ENCODE measurements around the gene ECT2.
"Not testable (repeated sequence)": the region's sequence is repeated elsewhere in the genome, so short reads cannot be mapped to it uniquely, and the experiment has no call there.

ECT2 gene

DNA sequence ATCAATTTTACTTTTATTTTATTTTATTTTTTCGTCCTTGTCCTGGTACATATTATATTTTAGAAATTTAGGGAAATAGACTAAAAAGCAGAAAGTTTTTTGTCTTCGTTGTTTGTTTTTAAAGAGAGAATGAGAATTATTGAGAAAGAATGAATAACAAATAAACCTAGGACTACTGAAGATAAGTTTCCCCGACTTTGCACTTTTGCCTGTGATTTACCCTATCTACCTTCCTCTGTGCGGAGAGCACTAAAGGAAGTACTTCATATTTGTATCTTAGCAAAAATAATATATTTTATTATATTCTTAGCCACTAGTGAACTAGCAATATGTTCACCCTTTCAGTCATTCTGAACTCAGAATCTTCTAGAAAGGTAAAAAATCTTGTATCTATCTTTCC lies 60.6 kb downstream of the ECT2 start:
- no peak for DNase-seq (ENCODE audit: low read depth in 2 of 2)

GRCh38 chr3:172813462-172813861 lies 62.9 kb downstream of the ECT2 start:
- no peak for DNase-seq (ENCODE audit: low read depth in 2 of 2)

- DNase-seq (ENCODE audit: low read depth in 2 of 2): no peak
Measured at GRCh38 chr3:172814738-172815137, 64.2 kb downstream of the ECT2 start.

DNA sequence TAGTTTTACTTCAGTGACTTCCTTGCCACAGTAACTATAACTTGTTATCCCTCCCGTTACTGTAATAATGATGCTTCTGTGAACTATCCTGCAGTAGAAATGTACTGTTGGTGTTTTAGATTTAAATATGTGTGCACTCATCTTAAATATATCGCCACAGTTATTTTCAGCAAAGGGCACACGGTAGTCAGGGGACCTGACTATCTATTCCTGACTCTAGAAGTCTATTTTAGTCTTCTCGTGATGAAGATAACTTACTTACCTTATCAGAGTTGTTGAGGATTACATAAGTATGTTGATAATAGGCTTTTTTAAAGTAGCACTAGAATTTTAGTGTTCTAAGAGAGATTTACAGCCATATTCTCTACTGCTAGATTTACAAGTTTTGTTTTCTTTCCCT lies 65.3 kb downstream of the ECT2 start:
- no peak for DNase-seq (ENCODE audit: low read depth in 2 of 2)

GRCh38 chr3:172816281-172816680 lies 65.8 kb downstream of the ECT2 start:
- no peak for DNase-seq (ENCODE audit: low read depth in 2 of 2)

GRCh38 chr3:172816968-172817367 lies 66.4 kb downstream of the ECT2 start:
- no peak for DNase-seq (ENCODE audit: low read depth in 2 of 2)

DNA sequence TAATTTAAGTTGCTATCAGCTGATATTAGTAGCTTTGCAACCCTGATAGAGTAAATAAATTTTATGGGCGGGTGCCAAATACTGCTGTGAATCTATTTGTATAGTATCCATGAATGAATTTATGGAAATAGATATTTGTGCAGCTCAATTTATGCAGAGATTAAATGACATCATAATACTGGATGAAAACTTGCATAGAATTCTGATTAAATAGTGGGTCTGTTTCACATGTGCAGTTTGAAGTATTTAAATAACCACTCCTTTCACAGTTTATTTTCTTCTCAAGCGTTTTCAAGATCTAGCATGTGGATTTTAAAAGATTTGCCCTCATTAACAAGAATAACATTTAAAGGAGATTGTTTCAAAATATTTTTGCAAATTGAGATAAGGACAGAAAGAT lies 70.0 kb downstream of the ECT2 start:
- no peak for DNase-seq (ENCODE audit: low read depth in 2 of 2)

DNA sequence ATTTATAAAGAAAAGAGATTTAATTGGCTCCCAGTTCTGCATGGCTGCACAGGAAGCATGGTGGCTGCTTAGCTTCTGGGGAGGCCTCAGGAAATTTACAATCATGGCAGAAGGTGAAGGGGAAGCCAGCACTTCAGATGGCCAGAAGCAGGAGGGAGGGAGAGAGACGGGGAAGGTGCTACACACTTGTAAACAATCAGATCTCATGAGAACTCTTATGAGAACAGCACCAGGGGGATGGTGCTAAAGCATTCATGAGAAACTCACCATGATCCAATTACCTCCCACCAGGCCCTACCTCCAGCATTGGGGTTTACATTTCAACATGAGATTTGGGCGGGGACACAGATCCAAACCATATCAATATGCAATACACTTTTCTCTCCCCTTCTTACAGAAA lies 73.7 kb downstream of the ECT2 start:
- no peak for DNase-seq (ENCODE audit: low read depth in 2 of 2)

DNA sequence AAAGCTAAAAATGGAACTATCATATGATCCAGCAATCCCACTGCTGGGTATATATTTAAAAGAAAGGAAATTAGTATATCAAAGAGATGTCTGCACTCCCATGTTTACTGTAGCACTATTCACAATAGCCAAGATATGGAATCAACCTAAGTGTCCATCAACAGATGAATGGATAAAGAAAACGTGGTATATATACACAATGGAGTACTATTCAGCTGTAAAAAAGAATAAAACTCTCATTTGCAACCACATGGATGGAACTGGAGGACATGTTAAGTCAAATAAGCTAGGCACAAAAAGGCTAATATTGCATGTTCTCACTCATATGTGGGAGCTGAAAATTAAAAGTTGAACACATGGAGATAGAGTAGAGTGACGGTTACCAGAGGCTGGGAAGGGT lies 76.7 kb downstream of the ECT2 start:
- not testable (repeated sequence) for DNase-seq (ENCODE audit: low read depth in 2 of 2)

DNA sequence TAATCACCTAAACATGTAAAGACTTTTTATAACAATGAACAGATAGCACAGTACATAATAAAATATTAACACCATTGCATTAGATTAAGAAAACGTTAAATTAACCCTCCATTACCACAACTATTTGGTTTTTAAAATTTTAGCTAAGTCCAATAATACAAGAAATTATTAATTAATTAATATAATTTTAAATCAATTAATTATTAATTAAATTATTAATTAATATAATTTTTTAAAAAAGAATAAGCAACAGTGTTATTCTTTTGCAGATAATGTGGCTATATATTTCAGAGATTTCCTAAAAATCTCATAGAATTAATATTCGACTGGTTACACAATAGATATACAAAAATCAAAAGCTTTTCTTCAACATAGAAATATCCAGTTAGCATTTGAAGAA lies 82.5 kb downstream of the ECT2 start:
- DNase-seq (ENCODE audit: low read depth in 2 of 2): no peak

DNA sequence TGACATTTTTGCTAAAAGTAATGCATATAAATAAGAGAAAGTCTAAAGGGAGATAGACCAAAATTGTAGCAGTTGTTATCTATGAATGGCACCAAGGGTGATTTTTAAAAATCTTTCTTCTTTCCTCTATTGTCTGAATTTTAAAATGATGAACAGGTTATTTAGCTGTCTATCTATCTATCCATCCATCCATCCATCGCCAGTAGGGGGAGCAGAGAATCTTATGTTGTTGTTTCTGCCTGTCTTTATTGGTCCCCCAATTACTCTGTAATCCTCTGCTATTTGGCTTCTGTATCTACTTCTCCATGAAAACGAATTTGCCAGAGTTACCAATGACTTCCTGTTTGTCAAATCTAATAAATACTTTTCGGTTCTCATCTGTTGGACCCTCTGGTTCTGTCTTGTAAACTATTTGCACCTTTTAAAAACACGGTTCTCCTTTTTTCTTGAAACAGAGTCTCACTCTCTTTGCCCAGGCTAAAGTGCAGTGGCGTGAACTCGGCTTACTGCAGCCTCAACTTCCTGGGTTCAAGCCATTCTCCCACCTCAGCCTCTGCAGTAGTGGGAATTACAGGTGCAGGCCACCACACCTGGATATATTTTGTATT lies 86.0 kb downstream of the ECT2 start:
- DNase-seq (ENCODE audit: low read depth in 2 of 2): no peak

- DNase-seq (ENCODE audit: low read depth in 2 of 2): no peak
Measured at GRCh38 chr3:172839679-172840078, 89.2 kb downstream of the ECT2 start.

DNA sequence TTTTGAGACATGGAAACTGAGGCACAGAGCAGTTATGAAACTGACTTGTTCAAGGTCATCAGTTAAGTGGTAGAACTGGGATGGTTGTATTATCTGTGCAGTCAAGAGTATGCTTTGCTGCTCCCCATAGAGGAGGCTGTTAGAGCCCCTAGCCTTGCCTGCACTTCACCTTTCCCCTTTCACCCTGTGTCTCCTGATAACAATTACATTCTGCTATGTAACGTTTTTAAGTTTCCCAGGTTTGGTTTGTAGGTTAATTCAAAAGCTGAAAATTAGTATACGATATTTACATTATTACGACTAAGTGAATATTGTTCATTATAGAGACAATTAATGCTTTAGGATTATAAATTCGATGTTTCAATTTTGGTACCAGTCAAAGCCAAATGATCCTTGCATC lies 89.9 kb downstream of the ECT2 start:
- DNase-seq (ENCODE audit: low read depth in 2 of 2): no peak

- no peak for DNase-seq (ENCODE audit: low read depth in 2 of 2)
Measured at GRCh38 chr3:172840913-172841312, 90.4 kb downstream of the ECT2 start.

DNA sequence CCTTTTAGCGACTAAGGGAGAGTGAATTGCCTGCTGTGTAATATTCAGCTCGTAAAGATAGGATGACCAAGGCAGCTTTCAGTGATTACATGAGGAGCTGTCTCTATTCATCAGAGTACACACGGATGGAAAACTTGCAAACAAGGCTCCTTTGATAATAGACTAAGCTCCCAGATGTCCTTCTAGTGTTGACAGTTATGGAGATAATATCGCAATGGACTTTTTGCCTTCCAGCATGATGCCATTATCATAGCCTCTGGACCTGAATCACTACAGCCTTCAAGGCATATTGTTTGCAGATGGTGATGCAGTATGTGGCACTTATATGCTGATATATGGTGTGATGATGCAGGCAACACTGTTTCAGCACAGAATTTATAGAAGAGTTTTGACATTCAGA lies 93.9 kb downstream of the ECT2 start:
- no peak for DNase-seq (ENCODE audit: low read depth in 2 of 2)

DNA sequence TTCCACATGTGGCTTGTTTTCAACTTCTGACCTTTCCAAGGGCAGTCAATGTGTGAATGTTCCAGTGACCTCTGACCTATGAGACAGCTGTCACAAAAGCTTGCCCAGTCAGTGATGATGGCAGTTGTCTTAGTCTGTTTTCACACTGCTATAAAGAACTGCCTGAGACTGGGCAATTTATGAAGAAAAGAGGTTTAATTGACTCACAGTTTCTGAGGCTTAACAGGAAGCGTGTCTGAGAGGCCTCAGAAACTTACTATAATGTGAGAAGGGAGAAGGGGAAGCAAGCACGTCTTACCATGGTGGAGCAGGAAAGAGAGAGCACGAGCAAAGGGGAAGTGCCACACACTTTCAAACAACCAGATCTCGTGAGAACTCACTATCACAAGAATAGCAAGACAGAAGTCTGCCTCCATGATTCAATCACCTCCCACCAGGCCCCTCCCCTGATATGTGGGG lies 95.6 kb downstream of the ECT2 start:
- DNase-seq (ENCODE audit: low read depth in 2 of 2): no peak

- DNase-seq (ENCODE audit: low read depth in 2 of 2): no peak
Measured at GRCh38 chr3:172846706-172847105, 96.2 kb downstream of the ECT2 start.

DNA sequence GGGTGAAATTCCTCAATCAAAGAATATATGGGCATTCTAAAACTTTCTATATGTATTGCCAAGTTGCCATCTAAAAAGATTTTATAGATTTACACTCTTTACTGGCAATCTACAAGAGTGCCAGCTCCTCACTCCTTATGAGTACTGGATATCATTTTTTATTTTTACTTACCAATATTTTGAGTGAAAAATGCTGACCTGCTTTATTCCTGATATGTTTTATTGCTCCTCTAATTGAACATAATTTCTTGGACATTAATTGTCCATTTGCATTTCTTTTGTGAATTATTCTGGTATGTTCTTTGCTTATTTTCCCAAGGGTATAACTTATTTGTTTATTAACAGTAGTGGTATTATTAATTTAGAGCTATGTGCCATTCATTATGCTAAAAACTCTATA lies 96.8 kb downstream of the ECT2 start:
- DNase-seq (ENCODE audit: low read depth in 2 of 2): no peak

DNA sequence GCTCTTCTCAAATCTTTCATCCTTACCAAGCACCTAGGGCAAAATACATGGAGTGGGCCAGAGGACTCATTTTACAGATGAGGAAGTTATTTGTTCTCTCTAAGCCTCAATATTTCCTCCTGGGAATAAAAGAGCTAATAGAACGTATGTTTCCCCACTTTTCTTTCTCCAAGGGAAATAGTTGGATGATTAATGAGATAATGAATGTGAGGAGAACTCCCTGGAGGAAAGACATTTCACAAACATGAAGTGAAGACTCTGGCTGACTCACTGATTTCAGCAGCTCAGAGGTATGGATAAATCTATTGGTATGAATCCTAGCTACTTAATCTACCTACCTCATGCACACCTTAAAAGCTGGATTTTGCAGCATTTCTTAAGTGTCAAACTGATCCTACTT lies 98.4 kb downstream of the ECT2 start:
- no peak for DNase-seq (ENCODE audit: low read depth in 2 of 2)

- no peak for DNase-seq (ENCODE audit: low read depth in 2 of 2)
Measured at GRCh38 chr3:172853005-172853404, 102.5 kb downstream of the ECT2 start.

- no peak for DNase-seq (ENCODE audit: low read depth in 2 of 2)
Measured at GRCh38 chr3:172853921-172854666, 103.6 kb downstream of the ECT2 start.

DNA sequence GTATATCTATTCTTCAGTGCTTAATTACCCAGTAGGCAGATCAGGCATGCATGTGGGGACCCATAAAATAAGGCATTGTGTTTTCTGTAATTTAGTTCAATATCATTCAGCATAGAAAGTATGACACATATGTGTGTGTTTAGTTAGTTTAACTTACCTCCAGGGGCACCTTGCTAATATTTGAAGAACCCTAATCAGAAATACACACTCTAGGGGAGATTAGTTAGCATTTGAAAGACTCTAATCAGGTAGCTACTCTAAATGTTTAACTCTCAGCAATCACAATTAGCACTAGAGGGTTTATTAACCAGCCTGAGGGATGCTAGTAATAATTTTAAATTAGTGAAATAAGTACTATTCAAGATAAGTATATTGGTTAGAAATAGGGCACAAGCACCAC lies 104.5 kb downstream of the ECT2 start:
- DNase-seq (ENCODE audit: low read depth in 2 of 2): no peak

DNA sequence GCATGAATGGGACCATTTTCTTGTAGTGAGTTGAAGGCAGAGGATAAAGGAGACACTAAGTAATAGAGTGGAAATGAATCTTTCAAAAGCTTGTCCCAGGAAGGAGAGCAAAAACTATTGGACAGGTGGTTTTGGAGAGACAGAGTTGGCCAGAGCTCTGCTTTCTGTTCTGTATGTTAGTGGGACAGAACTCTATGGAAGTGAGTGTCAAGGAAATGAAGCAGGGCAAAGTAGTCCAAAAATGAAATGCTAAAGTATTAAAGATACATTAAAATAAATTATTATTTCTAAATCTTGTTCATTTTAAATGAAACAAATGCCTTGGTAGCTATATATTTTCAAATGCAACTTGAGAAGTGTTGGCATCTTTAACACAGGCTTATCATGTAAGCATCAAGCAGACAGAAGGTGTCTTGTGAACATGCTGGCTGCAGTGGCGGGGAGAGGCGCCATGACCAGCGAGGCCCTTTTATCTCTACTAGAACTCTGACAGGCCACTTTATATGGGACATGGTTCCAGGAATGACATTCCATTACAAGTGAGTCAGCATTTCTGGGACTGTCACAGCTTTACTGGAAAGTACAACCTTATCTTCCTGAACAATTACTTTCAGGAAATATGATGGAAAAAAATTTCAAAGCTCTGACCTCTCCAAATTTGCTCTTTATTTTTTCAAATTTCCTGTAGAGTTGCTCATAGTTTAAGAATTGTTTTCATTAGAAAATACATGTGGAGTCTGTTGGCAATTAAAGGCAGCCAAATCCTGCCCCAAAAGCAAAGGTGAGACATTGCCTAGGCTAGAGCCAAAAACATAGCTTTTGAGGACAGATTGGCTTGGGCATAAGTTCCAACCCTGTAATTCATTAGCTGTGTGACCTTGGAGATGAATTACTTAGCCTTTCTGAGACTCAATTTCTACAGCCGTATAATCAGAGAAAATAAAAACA lies 106.5 kb downstream of the ECT2 start:
- no peak for DNase-seq (ENCODE audit: low read depth in 2 of 2)

Measured in activated CD8-positive, alpha-beta memory T cell treated with anti-CD3 and anti-CD28 coated beads for 4 hours (primary cell).